ENCODE results near the gene CHKB.

DNA sequence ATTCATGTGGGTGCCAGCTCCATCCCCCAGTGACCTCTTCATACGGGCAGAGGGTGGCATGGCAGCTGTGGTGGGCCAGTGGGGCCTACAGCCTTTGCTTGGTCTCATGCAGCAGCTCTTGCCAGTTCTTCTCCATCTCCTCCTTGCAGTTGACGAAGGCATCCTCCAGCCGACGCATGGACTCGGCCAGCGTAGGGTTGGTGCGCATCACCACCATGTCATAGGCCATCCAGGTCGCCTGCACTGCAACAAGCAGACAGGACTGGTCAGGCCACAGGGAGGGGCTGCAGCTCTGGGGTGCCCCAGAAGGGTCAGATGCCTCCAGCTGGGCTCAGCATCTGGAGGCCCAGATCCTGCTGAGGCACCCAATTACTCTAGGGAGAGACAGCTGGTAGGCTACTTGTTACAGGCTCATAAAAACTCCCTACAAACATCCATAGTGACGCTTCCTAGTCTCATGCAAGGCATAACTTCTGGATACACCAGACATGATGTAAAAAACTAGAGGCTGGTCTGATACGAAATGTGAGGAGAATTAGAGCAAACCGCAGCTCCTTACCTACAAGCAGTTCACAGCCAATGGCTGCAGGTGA lies 31.4 kb downstream of the CHKB start:
- TF ChIP-seq POLR2A (IDR thresholded peaks at IDR 0.05) (no peak), CTCF (IDR thresholded peaks at IDR 0.05) (no peak)

Measured in adrenal gland (tissue), 5 donors.